Neural cell (in vitro differentiated cells): ENCODE results near the gene CGB1. TPM values are rescaled to one million over a fixed set of nuclear protein-coding genes. Genes with fewer than 3 reads are reported as not detected.

Experiments
- H2AFZ ChIP-seq: fragments of 200-600, 300-800 bp; sonication (generic), shearing (Covaris generic); 2 replicates; pipeline ENCODE4 v1.6.0; 2014; ENCODE audit warnings: low read depth, mild to moderate bottlenecking, antibody characterized with exemption, low read length, moderate library complexity
- H3F3A ChIP-seq: fragments of 200-600 bp; shearing (Covaris generic); 2 replicates; pipeline ENCODE4 v1.6.1; 2016; ENCODE audit warnings: mild to moderate bottlenecking, moderate library complexity, mixed read lengths, antibody characterized with exemption, low read length; ENCODE audit not compliant: insufficient read depth, poor library complexity, severe bottlenecking
- H3K27ac ChIP-seq: fragments of 200-600, 300-800 bp; sonication (generic), shearing (Covaris generic); 2 replicates; pipeline ENCODE4 v1.5.1; 2014; ENCODE audit warnings: mild to moderate bottlenecking, low read length, moderate library complexity
- H3K27me3 ChIP-seq: fragments of 300-800, 200-600 bp; sonication (generic), shearing (Covaris generic); 2 replicates; pipeline ENCODE4 v1.6.0; 2014; ENCODE audit warnings: mild to moderate bottlenecking, low read depth, low read length, moderate library complexity; ENCODE audit not compliant: insufficient read depth
- H3K36me3 ChIP-seq: fragments of 300-800, 200-600 bp; sonication (generic), shearing (Covaris generic); 2 replicates; pipeline ENCODE4 v1.5.1; 2014; ENCODE audit warnings: mild to moderate bottlenecking, antibody characterized with exemption, low read length, moderate library complexity; ENCODE audit not compliant: insufficient read depth
- H3K4me2 ChIP-seq: fragments of 300-800, 200-600 bp; sonication (generic), shearing (Covaris generic); 2 replicates; pipeline ENCODE4 v1.6.0; 2014; ENCODE audit warnings: mild to moderate bottlenecking, low read length
- H3K4me3 ChIP-seq: fragments of 300-800, 200-600 bp; sonication (generic), shearing (Covaris generic); 2 replicates; pipeline ENCODE4 v1.5.1; 2014; ENCODE audit warnings: mild to moderate bottlenecking, low read length, moderate library complexity
- H3K79me2 ChIP-seq: fragments of 200-600 bp; shearing (Covaris generic); replicated peaks from 2 replicates; pipeline ENCODE4 v1.6.0; 2014; ENCODE audit warnings: mild to moderate bottlenecking, low read length, moderate library complexity; ENCODE audit not compliant: insufficient read depth
- H3K9ac ChIP-seq: fragments of 300-800, 200-600 bp; sonication (generic), shearing (Covaris generic); 2 replicates; pipeline ENCODE4 v1.6.1; 2016; ENCODE audit warnings: mild to moderate bottlenecking, low read length, mixed read lengths
- H3K9me2 ChIP-seq: fragments of 200-600 bp; shearing (Covaris generic); 2 replicates; pipeline ENCODE4 v1.6.1; 2016; ENCODE audit warnings: mild to moderate bottlenecking, low read length, mixed read lengths; ENCODE audit not compliant: insufficient read depth
- H3K9me3 ChIP-seq: fragments of 200-600, 300-800 bp; sonication (generic), shearing (Covaris generic); 2 replicates; pipeline ENCODE4 v1.6.1; 2016; ENCODE audit warnings: mild to moderate bottlenecking, mixed run types, low read length, moderate library complexity, mixed read lengths
- H4K20me1 ChIP-seq: fragments of 200-600 bp; shearing (Covaris generic); 2 replicates; pipeline ENCODE4 v1.6.1; 2016; ENCODE audit warnings: mild to moderate bottlenecking, mixed run types; ENCODE audit not compliant: insufficient read depth
- CTCF ChIP-seq: fragments of 450-650 bp; IDR thresholded peaks from 2 replicates; pipeline ENCODE4 v1.5.1; 2014; ENCODE audit warnings: antibody characterized with exemption, mild to moderate bottlenecking, moderate library complexity; ENCODE audit not compliant: poor library complexity, severe bottlenecking
- EP300 ChIP-seq: fragments of 450-650 bp; conservative IDR thresholded peaks from 2 replicates; pipeline ENCODE4 v1.6.1; 2014; ENCODE audit warnings: antibody characterized with exemption, mild to moderate bottlenecking, moderate library complexity; ENCODE audit not compliant: poor library complexity, severe bottlenecking
- EZH2 ChIP-seq: fragments of 200-600, 300-800 bp; shearing (Covaris generic), sonication (generic); IDR thresholded peaks from 2 replicates; pipeline ENCODE4 v1.6.1; 2014; ENCODE audit warnings: antibody characterized with exemption, low read length, borderline replicate concordance, mild to moderate bottlenecking; ENCODE audit not compliant: insufficient read depth, poor library complexity, severe bottlenecking
- MXI1 ChIP-seq: fragments of 450-650 bp; conservative IDR thresholded peaks from 2 replicates; pipeline ENCODE4 v1.6.1; 2014; ENCODE audit warnings: antibody characterized with exemption, mild to moderate bottlenecking; ENCODE audit not compliant: poor library complexity, severe bottlenecking
- POLR2AphosphoS5 ChIP-seq: IDR thresholded peaks from 2 replicates; pipeline ENCODE4 v1.6.1; 2012
- RAD21 ChIP-seq: fragments of 450-650 bp; conservative IDR thresholded peaks from 2 replicates; pipeline ENCODE4 v1.6.1; 2014; ENCODE audit warnings: antibody characterized with exemption, mild to moderate bottlenecking, moderate library complexity
- REST ChIP-seq: IDR thresholded peaks from 2 replicates; pipeline ENCODE4 v1.6.1; 2012; ENCODE audit warnings: borderline replicate concordance
- SMC3 ChIP-seq: fragments of 450-650 bp; conservative IDR thresholded peaks from 2 replicates; pipeline ENCODE4 v1.6.1; 2014; ENCODE audit warnings: antibody characterized with exemption, mild to moderate bottlenecking, moderate library complexity; ENCODE audit not compliant: poor library complexity
- TAF1 ChIP-seq: IDR thresholded peaks from 2 replicates; pipeline ENCODE4 v1.6.1; 2012; ENCODE audit warnings: low read depth
- polyA plus RNA-seq: library from polyadenylated mRNA; depleted of rRNA; stranded (reverse); fragments of >200 nt; gene quantifications from 2 replicates; pipeline ENCODE4 v1.2.3, GENCODE V29; 2014

Gene CGB1
- polyA plus RNA-seq, 1 donor from 2014 or later: not detected

GRCh38 chr19:48993175-48994034, 43.3 kb downstream of the CGB1 start, which contains the start of the genes GYS1 and RUVBL2:
Gene GYS1 (minus strand): TSS chr19:48993309. CDS start chr19:48993112, 197 bp downstream.
Gene RUVBL2 (plus strand): TSS chr19:48993887. CDS start chr19:48993912, 25 bp downstream.
- TF ChIP-seq SMC3 (peak; percentile 64), TAF1 (no peak), RAD21 (peak; percentile 49), POLR2AphosphoS5 (peak; percentile 92), EP300 (no peak), REST (peak; percentile 65), MXI1 (peak; percentile 94), EZH2 (no peak), CTCF (peak; percentile 100)
- H2AFZ ChIP-seq: peak within 1 kb of the TSS; percentile 46

GRCh38 chr19:48992581-48993174, 44.0 kb downstream of the CGB1 start:
- peak overlapping the region; percentile 87 for H3K9ac ChIP-seq
- H3K9me3 ChIP-seq: no peaks in the 10 kb centered on the region
- peak overlapping the region; percentile 79 for H3K27ac ChIP-seq
- H3K4me2 ChIP-seq: peak overlapping the region; percentile 59
- H3K4me3 ChIP-seq: peak overlapping the region; percentile 78
- H4K20me1 ChIP-seq: no peaks in the 10 kb centered on the region
- peaks cover 4% of the 10 kb centered on the region for H3F3A ChIP-seq
- H2AFZ ChIP-seq: peak overlapping the region; percentile 46
- TF ChIP-seq CTCF (no peak), MXI1 (peak; percentile 36)
- H3K27me3 ChIP-seq: no peaks in the 10 kb centered on the region
- no peaks in the 10 kb centered on the region for H3K36me3 ChIP-seq
- peaks cover 21% of the 10 kb centered on the region for H3K79me2 ChIP-seq
- H3K9me2 ChIP-seq: no peaks in the 10 kb centered on the region

More at GRCh38 chr19:48993175-48994034, 43.3 kb downstream of the CGB1 start, which contains the start of the genes GYS1 and RUVBL2:
- no peaks in the 10 kb centered on the region for H3K27me3 ChIP-seq
- H3K4me3 ChIP-seq: peak within 1 kb of the TSS; percentile 78
- H3F3A ChIP-seq: peaks cover 4% of the 10 kb centered on the region
- no peaks in the 10 kb centered on the region for H4K20me1 ChIP-seq
- H3K79me2 ChIP-seq: peaks cover 21% of the 10 kb centered on the region
- H3K9me2 ChIP-seq: no peaks in the 10 kb centered on the region
- peak within 1 kb of the TSS; percentile 80 for H3K27ac ChIP-seq
- no peaks in the 10 kb centered on the region for H3K9me3 ChIP-seq
- peak within 1 kb of the TSS; percentile 95 for H3K4me2 ChIP-seq
- H3K36me3 ChIP-seq: no peaks in the 10 kb centered on the region
- H3K9ac ChIP-seq: peak within 1 kb of the TSS; percentile 87
